Parathyroid adenoma (tissue), 2 donors: ENCODE results near the gene RNF220.
A peak's percentile ranks its signal among the peaks of the same experiment; 100 is the strongest.

Experiments
- H2AFZ ChIP-seq: fragments of 300-600 bp; sonication (generic); one replicate; pipeline ENCODE4 v1.7.0; 2017; ENCODE audit warnings: antibody characterized with exemption, mild to moderate bottlenecking
- H3K27ac ChIP-seq: fragments of 300-600 bp; sonication (generic); one replicate; pipeline ENCODE4 v1.7.0; 2017
- H3K27me3 ChIP-seq: fragments of 300-600 bp; sonication (generic); one replicate; pipeline ENCODE4 v1.7.0; 2017; ENCODE audit warnings: low read length; ENCODE audit not compliant: control insufficient read depth, insufficient read depth
- H3K36me3 ChIP-seq: fragments of 300-600 bp; sonication (generic); one replicate; pipeline ENCODE4 v1.7.0; 2017; ENCODE audit warnings: low read length; ENCODE audit not compliant: control insufficient read depth, insufficient read depth
- H3K4me1 ChIP-seq: fragments of 300-600 bp; sonication (generic); one replicate; pipeline ENCODE4 v1.7.0; 2017; ENCODE audit warnings: control low read depth
- H3K4me2 ChIP-seq: fragments of 300-600 bp; sonication (generic); one replicate; pipeline ENCODE4 v1.7.0; 2017; ENCODE audit warnings: low read length
- H3K4me3 ChIP-seq: fragments of 300-600 bp; sonication (generic); one replicate; pipeline ENCODE4 v1.7.0; 2017; ENCODE audit warnings: low read depth, low read length
- H3K79me2 ChIP-seq: fragments of 300-600 bp; sonication (generic); one replicate; pipeline ENCODE4 v1.7.0; 2017; ENCODE audit warnings: control low read depth
- H3K9ac ChIP-seq: fragments of 300-600 bp; sonication (generic); one replicate; pipeline ENCODE4 v1.7.0; 2017; ENCODE audit warnings: mild to moderate bottlenecking
- H3K9me3 ChIP-seq: fragments of 300-600 bp; sonication (generic); one replicate; pipeline ENCODE4 v1.7.0; 2017; ENCODE audit warnings: low read length; ENCODE audit not compliant: control insufficient read depth
- CTCF ChIP-seq: fragments of 300-600 bp; sonication (generic); IDR thresholded peaks from one replicate; pipeline ENCODE4 v1.7.0; 2017; ENCODE audit warnings: antibody characterized with exemption, mild to moderate bottlenecking
- donor health status: primary hyperparathyroidism.

Gene RNF220

GRCh38 chr1:44628962-44629756, 224.1 kb downstream of the RNF220 start:
- Histone ChIP-seq H3K4me3 (no peak overlapping the region), H3K27me3 (no peaks in the 10 kb centered on the region), H2AFZ (no peak overlapping the region), H3K79me2 (no peaks in the 10 kb centered on the region), H3K4me2 (no peak overlapping the region), H3K27ac (no peak overlapping the region), H3K9me3 (no peaks in the 10 kb centered on the region), H3K9ac (no peak overlapping the region), H3K4me1 (no peaks in the 10 kb centered on the region), H3K36me3 (no peaks in the 10 kb centered on the region)
- TF ChIP-seq CTCF = no peak

GRCh38 chr1:44630116-44630515, 225.1 kb downstream of the RNF220 start:
- H2AFZ ChIP-seq = no peak overlapping the region

GRCh38 chr1:44631333-44631646, 226.2 kb downstream of the RNF220 start:
- Histone ChIP-seq H3K36me3 (no peaks in the 10 kb centered on the region), H3K9ac (peak overlapping the region; percentile 19), H3K4me1 (no peaks in the 10 kb centered on the region), H3K9me3 (no peaks in the 10 kb centered on the region), H3K4me3 (peak overlapping the region; percentile 88), H3K4me2 (peak overlapping the region; percentile 99), H3K27ac (peak overlapping the region; percentile 90), H3K27me3 (no peaks in the 10 kb centered on the region), H3K79me2 (no peaks in the 10 kb centered on the region), H2AFZ (peak overlapping the region; percentile 98)
- no peak for TF ChIP-seq CTCF

More at GRCh38 chr1:44630116-44630515, 225.1 kb downstream of the RNF220 start:
- no peak for TF ChIP-seq CTCF
- Histone ChIP-seq H3K4me1 (no peaks in the 10 kb centered on the region), H3K79me2 (no peaks in the 10 kb centered on the region), H3K36me3 (no peaks in the 10 kb centered on the region), H3K9ac (no peak overlapping the region), H3K4me3 (no peak overlapping the region), H3K9me3 (no peaks in the 10 kb centered on the region), H3K27me3 (no peaks in the 10 kb centered on the region), H3K4me2 (no peak overlapping the region), H3K27ac (no peak overlapping the region)

GRCh38 chr1:44631647-44632539, 226.8 kb downstream of the RNF220 start:
- Histone ChIP-seq H3K9ac (peak overlapping the region; percentile 19), H3K4me3 (peak overlapping the region; percentile 88), H3K27ac (peak overlapping the region; percentile 90), H3K79me2 (no peaks in the 10 kb centered on the region), H2AFZ (peak overlapping the region; percentile 98), H3K4me1 (no peaks in the 10 kb centered on the region), H3K4me2 (peak overlapping the region; percentile 99), H3K9me3 (no peaks in the 10 kb centered on the region), H3K36me3 (no peaks in the 10 kb centered on the region), H3K27me3 (no peaks in the 10 kb centered on the region)
- TF ChIP-seq CTCF = no peak
